ENCODE data around the gene MRGPRD.

MRGPRD gene

DNA sequence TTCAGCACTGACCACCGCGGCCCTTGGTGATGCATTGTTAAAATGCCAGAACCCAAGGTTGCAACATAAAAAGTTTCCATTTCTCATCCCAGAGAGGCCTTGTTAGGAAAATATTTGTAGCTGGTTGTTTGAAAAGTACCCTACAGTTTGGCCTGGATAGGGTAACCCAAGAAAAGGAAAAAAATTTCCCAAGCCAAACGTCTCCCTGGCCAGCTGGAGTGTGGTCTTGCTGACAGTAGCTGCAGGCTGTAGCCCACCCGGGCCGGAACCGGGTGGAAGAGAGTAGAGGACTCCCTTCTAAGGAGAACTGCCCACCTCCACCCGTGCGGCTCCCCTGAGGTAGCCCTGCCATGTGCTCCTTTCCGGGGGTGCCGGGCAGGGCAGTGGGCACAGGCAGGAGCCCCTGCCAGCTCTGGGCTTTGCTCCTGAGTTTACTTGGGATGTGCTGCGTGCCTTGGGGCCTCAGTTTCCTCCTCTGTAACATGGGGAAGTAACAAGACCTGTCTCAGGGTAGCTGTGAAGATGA lies 38.6 kb downstream of the MRGPRD start:
- DNase-seq: no peak

DNA sequence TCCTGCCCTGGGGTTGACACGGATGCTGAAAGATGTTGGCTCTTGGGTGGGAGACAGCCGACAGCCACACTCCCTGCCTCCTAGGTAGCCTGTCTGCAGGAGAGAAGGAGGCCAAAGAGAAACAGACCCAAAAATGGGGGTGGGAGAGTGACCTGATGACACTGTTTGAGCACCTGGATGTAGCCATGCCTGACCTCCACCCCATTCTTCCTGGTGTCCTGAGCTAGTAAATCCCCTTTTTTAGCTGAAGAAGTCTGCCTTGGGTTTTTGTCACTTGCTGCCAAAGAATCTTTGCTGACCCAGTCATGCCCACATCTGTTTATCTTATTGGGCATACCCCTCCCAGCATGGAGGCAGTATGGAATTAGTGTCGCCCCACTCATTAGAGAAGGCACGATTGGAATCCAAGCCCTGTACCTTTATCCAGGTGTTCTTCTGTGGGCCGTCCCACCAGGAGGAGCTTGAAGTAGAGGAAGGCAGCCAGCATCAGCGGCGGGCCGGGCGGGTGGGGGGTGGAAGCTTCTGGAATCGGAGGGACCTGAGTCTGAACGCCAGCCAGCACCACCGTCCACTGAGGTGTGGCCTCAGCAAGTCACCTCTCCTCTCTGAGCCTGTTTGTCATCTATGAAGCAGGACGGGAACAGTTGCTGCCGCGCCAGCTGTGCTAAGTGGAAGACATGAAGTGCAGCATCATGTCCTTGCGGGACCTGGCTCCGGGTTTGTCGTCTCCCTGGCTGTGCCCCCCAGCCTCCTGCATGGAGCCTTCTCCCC lies 39.3 kb downstream of the MRGPRD start:
- no peak for DNase-seq

DNA sequence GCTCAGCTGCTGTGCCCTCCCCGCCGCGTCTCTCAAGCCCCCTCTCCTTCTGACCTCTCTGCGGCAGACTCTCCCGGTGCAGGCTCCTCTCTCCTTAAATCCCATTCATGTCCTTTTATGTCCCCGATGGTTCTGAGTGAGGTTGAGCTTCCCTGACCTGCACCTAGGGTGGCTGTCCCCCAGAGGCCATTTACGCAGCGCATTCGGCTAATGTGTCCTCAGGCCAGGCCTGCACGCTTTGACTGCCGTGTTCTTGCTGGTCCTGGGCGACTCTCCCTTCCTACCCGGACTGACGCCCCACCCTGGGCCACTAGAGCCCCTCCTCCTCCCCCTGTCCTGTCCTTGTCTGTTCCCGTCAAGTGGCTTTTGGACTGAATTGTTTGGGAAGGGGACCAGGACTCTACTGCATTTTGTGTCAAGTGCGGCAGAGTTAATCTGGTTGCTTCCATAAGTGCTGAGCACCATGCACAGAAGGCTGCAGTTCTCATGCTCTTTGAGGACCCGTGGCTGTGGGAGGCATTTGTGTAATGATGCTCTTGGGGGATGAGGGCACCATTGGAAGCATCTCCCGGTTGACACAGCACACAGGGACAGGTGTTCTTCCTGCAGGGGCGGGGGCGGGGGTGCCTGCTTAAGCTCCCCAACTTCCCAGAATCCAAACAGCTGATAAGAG lies 40.0 kb downstream of the MRGPRD start:
- no peak for DNase-seq

DNA sequence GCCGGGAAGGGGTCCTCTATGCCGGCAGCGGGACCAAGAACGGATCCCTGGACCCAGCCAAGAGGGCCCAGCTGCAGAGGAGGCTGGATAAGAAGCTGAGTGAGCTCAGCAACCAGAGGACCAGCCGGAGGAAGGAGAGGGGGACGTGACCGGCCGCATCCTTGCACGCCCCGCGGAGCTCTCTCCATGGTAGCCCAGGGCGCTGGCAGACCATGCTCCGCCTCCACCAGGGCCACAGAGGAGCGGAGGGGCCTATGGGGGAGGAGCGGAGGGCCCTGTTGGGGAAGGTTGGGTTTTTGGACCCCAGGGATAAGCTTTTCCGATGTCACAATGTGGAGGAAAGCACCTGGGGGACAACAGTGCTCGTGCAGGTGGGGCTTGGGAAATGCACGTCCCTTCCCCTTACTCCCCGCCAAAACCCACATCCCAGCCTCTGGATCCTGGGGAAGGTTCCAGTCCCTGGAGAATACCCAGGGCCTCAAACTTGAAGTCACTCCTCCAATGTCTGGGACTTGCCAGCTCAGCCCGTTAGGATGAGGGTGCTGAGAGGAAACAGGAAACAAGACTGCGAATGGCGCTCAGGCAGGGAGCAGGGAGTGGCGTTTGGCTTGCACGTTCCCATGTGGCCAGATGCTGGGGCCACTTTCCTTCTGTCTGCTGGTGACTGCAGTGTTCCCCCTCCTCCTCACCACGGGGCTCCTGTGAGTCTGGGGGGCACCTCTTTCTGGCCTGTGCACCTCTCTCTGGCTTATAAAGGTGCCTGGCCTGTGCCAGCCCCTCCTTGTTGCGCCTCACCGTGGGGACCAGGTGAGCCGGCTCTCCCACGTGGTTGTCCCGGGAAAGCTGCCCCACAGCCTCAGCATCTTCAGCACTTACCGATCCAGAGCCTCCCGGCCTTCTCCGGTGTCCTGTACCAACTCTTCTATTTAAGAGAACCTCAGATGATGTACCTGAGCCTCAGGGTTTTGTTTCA lies 40.9 kb downstream of the MRGPRD start:
- DNase-seq: no peak

DNA sequence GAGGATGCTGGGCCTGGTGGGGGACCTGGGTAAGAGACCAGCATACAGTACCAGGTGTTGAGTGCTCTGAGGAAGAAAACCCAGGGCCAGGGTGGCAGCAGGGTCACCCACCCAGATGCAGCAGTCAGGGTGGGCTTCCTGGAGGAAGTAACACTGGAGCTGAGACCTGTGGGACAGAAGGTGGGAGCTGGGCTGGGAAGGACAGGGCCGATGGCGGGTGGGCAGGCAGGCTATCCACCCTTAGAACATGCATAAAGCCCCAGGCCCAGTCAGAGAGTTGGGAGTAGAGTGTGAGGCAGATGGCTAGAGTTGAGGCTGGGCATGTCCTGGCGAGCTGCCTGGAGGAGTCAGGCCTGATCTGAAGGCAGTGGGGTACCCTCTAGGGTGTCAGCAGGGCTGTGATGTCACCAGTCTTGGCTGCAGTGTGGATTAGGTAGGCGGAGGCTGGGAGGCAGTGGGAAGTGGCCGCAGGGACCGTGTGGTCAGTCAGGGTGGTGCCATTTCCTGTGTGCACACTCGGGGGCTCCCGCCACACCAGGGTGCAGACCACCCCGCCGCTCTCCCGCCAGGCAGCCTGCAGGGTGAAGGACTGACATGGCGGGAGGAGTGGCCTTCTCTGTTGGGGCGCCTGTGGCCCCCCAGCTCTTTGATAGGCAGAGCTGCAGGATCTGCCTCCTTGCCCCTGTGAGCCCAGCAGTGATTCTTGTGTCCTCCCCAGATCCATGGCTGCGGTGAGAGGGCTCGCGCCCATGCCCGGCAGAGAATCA lies 41.8 kb downstream of the MRGPRD start:
- no peak for DNase-seq

DNA sequence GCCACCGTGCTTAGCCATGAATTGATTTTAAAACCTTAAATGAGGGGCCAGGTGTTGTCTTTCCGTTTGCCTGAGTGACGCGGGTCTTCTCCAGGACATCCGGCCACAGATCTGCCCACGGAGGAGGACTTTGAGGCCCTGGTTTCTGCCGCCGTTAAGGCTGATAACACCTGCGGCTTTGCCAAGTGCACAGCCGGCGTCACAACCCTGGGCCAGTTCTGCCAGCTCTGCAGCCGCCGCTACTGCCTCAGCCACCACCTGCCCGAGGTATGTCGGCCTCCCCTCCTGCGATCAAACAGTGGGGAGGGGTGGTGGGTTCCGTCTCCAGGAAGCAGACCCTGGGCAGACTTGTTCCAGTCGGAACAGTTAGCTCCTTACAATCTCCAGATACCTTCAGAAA lies 42.7 kb downstream of the MRGPRD start:
- DNase-seq: no peak

DNA sequence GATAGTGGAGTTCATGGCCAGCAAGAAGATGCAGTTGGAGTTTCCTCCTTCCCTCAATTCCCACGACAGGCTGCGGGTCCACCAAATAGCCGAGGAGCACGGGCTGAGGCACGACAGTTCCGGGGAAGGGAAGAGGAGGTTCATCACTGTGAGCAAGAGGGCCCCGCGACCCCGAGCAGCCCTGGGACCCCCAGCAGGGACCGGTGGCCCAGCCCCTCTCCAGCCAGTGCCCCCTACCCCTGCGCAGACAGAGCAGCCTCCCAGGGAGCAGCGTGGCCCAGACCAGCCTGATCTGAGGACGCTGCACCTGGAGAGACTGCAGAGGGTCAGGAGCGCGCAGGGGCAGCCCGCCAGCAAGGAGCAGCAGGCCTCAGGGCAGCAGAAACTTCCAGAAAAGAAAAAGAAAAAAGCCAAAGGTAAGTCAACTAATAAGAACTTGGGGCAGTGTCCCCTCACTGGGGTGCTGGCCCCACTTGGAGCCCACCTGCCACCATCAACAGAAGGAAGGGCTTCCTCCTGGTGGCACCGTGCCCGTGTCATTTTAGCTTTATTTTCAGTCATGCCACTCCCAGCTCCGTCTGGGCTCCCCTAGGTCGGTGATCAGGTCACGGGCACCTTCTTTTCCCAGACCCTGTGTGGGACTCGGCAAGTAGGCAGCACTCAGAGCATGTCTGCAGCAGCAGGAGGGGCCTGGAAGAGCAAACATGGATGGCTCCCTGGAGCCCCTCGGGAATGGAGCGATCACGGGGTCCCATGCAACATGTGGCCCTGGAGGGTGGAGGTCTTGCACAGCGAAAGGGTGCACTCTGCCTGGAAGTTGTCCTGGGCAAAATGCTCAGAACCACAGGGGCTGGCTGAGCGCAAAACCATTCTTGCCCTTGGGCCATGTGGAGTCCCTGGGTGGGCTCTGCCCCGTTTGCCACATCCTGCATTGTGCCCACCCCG lies 43.8 kb downstream of the MRGPRD start:
- no peak for DNase-seq

DNA sequence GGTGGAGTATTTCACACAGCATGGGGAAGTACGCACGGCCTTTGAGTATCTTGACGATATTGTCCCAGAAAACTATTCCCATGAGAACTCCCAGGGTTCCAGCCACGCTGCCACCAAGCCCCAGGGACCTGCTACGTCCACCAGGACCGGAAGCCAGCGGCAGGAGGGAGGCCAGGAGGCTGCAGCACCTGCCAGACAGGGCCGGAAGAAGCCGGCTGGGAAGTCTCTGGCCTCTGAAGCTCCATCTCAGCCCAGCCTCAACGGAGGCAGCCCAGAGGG lies 44.5 kb downstream of the MRGPRD start:
- no peak for DNase-seq

DNA sequence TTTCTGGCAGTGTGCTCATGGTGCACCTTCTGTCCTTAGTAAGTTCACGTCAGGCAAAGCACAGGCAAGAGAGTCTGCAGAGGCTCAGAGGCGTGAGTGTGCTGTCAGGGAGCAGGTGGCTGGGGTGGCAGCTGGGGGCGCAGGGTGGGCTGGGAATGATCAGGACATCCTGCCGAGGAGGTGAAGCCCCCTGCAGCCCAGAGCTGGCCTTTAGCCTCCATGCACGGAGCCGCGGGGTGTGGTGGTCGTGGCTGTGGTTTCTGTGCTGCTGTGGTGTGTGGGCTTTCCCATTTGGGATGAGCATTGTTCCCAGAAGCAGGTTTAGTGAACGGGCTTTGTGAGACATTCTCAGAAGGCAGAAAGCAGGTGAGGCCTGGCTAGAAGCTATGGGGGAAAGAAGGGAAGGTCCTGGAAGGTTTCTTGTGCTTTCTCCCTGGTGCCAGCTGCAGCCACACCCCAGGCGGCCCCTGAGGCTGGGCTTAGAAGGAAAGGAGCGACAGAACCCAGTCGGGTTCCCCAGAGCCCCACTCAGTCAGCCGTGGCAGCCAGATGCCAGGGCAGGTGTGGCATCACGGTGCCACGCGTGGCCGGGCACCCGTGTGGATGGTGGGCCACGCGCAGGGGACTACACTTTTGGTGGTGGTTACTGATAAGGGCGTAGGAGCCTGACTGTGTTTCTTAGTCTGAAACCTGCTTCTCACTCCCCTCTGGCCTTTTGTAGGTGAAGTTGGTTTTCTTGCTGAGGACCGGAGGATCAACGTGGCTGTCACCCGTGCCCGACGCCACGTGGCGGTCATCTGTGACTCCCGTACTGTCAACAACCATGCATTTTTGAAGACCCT lies 45.0 kb downstream of the MRGPRD start:
- no peak for DNase-seq

DNA sequence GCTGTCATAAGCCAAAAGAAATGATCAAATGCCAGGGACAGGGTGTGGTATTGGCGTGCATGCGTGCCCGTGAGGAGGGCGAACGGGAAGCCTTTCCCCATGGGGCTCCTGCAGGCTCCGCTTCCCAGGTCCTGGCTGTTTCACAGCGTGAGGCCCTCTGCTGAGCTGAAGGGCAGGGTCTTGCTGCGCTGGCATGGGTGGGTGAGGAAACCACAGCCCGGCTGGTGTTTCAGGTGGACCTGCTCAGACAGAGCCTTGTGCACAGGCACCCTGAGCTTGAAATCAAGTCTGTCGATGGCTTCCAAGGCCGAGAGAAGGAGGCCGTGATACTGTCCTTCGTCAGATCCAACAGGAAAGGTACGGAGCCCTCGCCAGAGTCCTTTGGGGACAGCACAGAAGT lies 45.7 kb downstream of the MRGPRD start:
- DNase-seq: no peak

DNA sequence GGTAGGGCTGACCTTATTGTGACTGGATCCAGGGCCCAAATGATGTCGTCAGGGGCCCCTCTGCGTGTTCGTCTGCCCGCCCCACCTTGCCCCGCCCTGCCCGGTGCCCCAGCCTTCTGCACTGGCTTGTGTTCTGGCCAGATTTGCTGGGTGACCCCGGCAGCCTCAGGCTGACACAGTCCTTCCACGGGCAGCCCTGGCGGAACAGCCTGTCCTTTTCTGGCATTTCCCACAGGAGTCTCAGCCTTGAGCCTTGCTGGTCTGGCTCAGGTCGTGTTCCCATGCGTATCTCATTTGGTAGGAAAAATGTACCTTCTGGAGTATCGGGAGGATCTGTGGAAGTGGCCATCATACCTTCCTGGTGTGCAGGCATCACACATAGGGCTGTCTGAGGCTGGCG lies 46.1 kb downstream of the MRGPRD start:
- DNase-seq: no peak

DNA sequence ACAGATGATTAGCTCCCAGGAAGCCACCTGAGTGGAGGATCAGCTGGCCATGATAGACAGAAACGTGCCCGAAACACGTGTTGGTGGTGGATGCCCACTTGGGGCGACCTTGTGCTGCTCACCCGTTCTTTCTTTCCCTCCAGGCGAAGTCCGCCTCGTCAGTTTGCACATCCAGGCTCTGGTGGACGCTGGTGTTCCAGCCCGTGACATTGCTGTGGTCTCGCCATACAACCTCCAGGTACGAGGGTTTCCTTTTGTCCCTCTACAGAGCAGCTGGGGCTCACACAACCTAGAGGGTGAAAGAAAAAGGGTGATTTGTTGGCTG lies 46.5 kb downstream of the MRGPRD start:
- no peak for DNase-seq

DNA sequence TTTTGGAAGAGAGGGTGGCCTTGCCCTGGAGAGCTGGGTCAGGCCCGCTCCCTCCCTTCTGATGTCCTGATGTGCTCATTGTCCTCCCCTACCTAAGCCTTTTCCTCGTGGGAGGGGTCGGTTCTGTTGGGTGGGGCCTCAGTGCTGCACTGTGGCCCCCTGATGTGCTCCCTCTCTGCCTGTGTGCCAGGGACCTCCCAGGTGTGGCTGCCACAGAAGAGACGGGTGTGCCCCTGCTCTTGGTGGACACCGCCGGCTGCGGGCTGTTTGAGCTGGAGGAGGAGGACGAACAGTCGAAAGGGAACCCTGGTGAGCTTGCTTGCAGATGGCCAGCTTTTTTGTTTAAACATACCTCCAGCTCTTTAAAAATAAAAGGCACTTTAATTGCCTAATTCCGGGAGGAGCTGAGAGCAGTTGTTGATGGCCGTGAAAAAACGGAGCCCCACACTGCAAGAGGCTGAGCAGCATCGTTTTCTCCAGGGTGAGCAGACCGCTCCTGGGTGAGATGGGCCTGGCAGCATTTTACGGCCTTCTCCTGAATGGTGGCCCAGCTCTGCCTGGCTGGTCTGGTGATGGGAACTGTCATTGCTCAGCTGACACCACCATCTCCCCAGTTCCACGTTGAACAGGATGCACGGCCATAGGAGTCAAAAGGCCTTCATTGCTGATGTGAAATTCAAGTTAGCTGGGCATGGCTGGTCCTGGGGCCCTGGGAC lies 47.0 kb downstream of the MRGPRD start:
- no peak for DNase-seq

DNA sequence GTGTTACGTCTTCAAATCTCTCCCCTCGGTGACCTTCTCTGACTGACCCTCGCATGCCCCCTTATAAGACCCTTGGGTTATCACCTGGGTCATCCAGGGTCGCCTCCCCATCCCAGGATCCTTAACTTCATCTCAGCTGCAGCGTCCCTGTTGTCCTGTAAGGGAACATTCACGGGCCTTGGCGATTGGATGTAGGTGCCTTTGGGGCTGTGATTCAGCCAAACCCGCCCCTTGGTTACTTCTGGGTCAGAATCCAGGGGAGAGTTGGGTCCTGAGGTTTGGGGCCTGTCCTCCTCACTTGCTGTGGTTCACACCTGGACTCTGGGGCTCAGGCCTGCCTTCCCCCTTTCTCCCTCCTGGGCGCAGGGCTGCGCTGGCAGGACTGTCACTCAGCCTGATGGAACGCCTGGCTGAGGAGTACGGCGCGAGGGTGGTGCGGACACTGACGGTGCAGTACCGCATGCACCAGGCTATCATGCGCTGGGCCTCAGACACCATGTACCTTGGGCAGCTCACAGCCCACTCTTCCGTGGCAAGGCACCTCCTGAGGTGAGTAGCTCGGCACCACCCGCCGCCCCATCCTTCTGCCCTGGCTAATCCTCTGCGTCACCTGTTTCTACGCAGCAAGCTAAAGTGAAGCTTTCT lies 47.7 kb downstream of the MRGPRD start:
- no peak for DNase-seq

DNA sequence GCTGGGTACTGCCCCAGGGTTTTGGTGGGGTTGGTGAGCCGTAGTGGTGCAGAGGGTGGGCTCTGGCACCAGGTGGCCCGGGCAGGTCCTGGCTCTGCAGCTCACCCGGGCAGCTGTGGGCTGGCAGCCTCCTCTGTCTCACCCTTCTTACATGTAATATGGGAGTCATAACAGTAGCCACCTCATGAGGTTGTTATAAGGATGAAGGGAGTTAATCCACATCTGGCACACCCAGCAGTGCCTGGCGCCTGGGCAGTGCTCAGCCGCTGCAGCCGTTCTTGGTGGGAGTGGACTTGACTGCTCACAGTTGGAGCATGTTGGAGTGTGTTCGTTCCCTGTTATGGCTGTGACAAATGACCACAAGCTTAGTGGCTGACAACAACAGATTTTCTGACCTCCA lies 48.4 kb downstream of the MRGPRD start:
- DNase-seq: no peak

DNA sequence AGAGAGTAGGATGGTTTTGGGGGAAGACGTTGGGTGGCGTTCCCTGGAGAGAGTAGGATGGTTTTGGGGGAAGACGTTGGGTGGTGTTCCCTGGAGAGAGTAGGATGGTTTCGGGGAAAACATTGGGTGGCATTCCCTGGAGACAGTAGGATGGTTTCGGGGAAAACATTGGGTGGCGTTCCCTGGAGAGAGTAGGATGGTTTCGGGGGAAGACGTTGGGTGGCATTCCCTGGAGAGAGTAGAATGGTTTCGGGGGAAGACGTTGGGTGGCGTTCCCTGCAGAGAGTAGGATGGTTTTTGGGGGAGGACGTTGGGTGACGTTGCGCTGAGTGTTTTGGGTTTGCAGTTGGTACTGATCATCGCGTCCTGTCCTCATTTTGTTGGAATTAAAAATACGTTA lies 48.9 kb downstream of the MRGPRD start:
- DNase-seq: no peak

DNA sequence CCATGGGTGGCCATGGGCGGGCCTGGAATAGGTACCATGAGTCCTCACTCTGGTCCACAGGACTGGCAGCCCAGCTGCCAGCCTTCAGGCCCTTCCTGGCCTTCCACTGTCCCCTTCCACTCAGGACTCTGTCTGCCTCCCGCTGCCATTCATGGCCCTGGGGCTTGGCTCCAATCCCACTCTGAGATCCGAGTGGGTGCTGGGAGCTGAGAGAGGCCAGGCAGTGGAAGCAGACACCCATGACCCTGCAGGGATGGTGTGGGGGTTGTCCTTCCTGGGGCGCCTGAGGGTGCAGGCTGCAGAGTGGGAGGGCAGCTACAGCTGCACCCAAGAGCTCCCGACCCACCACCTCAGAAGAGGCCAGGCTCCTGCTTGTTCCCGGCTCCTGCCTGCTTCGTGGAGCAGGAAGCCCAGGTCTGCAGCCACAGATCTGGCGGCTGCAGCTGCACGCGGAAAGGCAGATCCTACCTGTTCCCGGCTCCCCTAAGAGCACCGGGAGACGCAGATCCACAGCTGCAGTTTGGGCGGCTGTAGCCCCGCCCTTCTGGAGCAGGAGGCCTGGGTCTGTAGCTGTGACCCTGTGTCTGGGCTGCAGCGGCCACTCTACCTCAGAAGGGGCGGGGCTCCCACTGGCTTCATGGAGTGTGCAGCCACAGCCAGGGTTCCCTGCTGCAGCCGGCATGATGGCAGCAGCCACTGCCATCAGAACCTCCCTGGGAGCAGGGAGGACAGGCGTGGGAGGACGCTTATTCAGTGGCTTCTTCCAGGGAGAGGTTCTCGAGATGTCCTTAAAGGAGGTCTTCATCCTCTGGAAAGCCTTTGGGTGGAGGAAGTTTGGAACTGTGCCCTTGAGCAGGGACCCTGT lies 49.6 kb downstream of the MRGPRD start:
- no peak for DNase-seq

All from activated CD4-positive, CD25-positive, alpha-beta regulatory T cell (primary cell).